ENCODE data around the gene LST1.
A peak's percentile ranks its signal among the peaks of the same experiment; 100 is the strongest.
"Not testable (repeated sequence)": the region's sequence is repeated elsewhere in the genome, so short reads cannot be mapped to it uniquely, and the experiment has no call there.

LST1 gene

GRCh38 chr6:31586008-31586407 lies at the start of gene LST1:
Gene LST1, plus strand, starts transcription at chr6:31586277. Its CDS starts 1,023 bp downstream, at chr6:31587300.
- DNase-seq (ENCODE audit: low spot score): no peak

- DNase-seq (ENCODE audit: low spot score): no peak
Observed at GRCh38 chr6:31538805-31539400, 47.2 kb upstream of the LST1 start.

- DNase-seq (ENCODE audit: low spot score): no peak
Observed at GRCh38 chr6:31540640-31541039, 45.4 kb upstream of the LST1 start.

- DNase-seq (ENCODE audit: low spot score): peak; percentile 48
Observed at GRCh38 chr6:31541059-31541657, 44.9 kb upstream of the LST1 start.

- DNase-seq (ENCODE audit: low spot score): peak; percentile 96
Observed at GRCh38 chr6:31541658-31542521, 44.2 kb upstream of the LST1 start, which contains the start of gene DDX39B. Gene DDX39B, minus strand, starts transcription at chr6:31542003. Its CDS starts 1,471 bp downstream, at chr6:31540532.

GRCh38 chr6:31543639-31544038 lies 42.4 kb upstream of the LST1 start:
- DNase-seq (ENCODE audit: low spot score): no peak

- DNase-seq (ENCODE audit: low spot score): no peak
Observed at GRCh38 chr6:31544676-31545075, 41.4 kb upstream of the LST1 start.

GRCh38 chr6:31545291-31545690 lies 40.8 kb upstream of the LST1 start:
- DNase-seq (ENCODE audit: low spot score): no peak

- DNase-seq (ENCODE audit: low spot score): peak; percentile 82
Observed at GRCh38 chr6:31546339-31546957, 39.6 kb upstream of the LST1 start, which contains the start of gene ATP6V1G2. Gene ATP6V1G2, minus strand, starts transcription at chr6:31546608. Its CDS starts 49 bp downstream, at chr6:31546559.

- peak; percentile 93 for DNase-seq (ENCODE audit: low spot score)
Observed at GRCh38 chr6:31546958-31547726, 38.9 kb upstream of the LST1 start, which contains the start of gene NFKBIL1. Gene NFKBIL1, plus strand, starts transcription at chr6:31547608. Its CDS starts 87 bp downstream, at chr6:31547695.

- no peak for DNase-seq (ENCODE audit: low spot score)
Observed at GRCh38 chr6:31547727-31548543, 38.1 kb upstream of the LST1 start.

- no peak for DNase-seq (ENCODE audit: low spot score)
Observed at GRCh38 chr6:31548544-31548873, 37.6 kb upstream of the LST1 start.

GRCh38 chr6:31551371-31551770 lies 34.7 kb upstream of the LST1 start:
- not testable (repeated sequence) for DNase-seq (ENCODE audit: low spot score)

- no peak for DNase-seq (ENCODE audit: low spot score)
Observed at GRCh38 chr6:31556307-31556706, 29.8 kb upstream of the LST1 start.

- no peak for DNase-seq (ENCODE audit: low spot score)
Observed at GRCh38 chr6:31557443-31558317, 28.4 kb upstream of the LST1 start.

- no peak for DNase-seq (ENCODE audit: low spot score)
Observed at GRCh38 chr6:31558318-31558625, 27.8 kb upstream of the LST1 start.

- DNase-seq (ENCODE audit: low spot score): no peak
Observed at GRCh38 chr6:31558631-31559500, 27.2 kb upstream of the LST1 start.

- DNase-seq (ENCODE audit: low spot score): no peak
Observed at GRCh38 chr6:31559606-31559957, 26.5 kb upstream of the LST1 start.
